ENCODE results near the gene PCYT1A. TPM values are rescaled to one million over a fixed set of nuclear protein-coding genes. Genes with fewer than 3 reads are reported as not detected.

PCYT1A gene
- total RNA-seq, 1 experiment from 2014 or later, result 48.8 TPM

- H4K20me1 ChIP-seq (ENCODE audit: insufficient read depth, low read depth, low read length), result no peaks in the 10 kb centered on the region
- H3K4me2 ChIP-seq (ENCODE audit: low read depth, low read length, poor library complexity, severe bottlenecking), result no peak overlapping the region
- no peaks in the 10 kb centered on the region for H3K9me3 ChIP-seq (ENCODE audit: low read length)
- H3K9ac ChIP-seq (ENCODE audit: low read length), result no peak overlapping the region
- H3K9me2 ChIP-seq (replicated peaks; ENCODE audit: insufficient read depth, low read length), result no peaks in the 10 kb centered on the region
- H2AFZ ChIP-seq (ENCODE audit: low read length), result no peak overlapping the region
- no peak overlapping the region for H3K4me3 ChIP-seq (ENCODE audit: low read length)
- peaks cover 9% of the 10 kb centered on the region for H3K4me1 ChIP-seq (ENCODE audit: low read length)
- no peak overlapping the region for H3K27ac ChIP-seq (ENCODE audit: low read length)
- no peak for DNase-seq
- H3K27me3 ChIP-seq (ENCODE audit: low read length), result no peaks in the 10 kb centered on the region
- no peaks in the 10 kb centered on the region for H3K79me2 ChIP-seq (ENCODE audit: low read length)
- H3K36me3 ChIP-seq (ENCODE audit: insufficient read depth, low read length), result no peaks in the 10 kb centered on the region
These were observed 69.3 kb downstream of the PCYT1A start for GRCh38 chr3:196218155-196218712.

- Histone ChIP-seq H3K9me3 (ENCODE audit: low read length) (no peaks in the 10 kb centered on the region), H3K4me2 (ENCODE audit: low read depth, low read length, poor library complexity, severe bottlenecking) (no peak overlapping the region), H3K4me1 (ENCODE audit: low read length) (peaks cover 9% of the 10 kb centered on the region), H3K4me3 (ENCODE audit: low read length) (no peak overlapping the region), H3K79me2 (ENCODE audit: low read length) (no peaks in the 10 kb centered on the region), H3K36me3 (ENCODE audit: insufficient read depth, low read length) (no peaks in the 10 kb centered on the region), H3K27ac (ENCODE audit: low read length) (no peak overlapping the region), H4K20me1 (ENCODE audit: insufficient read depth, low read depth, low read length) (no peaks in the 10 kb centered on the region), H2AFZ (ENCODE audit: low read length) (no peak overlapping the region), H3K9me2 (replicated peaks; ENCODE audit: insufficient read depth, low read length) (no peaks in the 10 kb centered on the region), H3K9ac (ENCODE audit: low read length) (no peak overlapping the region), H3K27me3 (ENCODE audit: low read length) (no peaks in the 10 kb centered on the region)
- no peak for DNase-seq
These were observed 70.0 kb downstream of the PCYT1A start for GRCh38 chr3:196217307-196218154.

- no peak overlapping the region for H3K27ac ChIP-seq (ENCODE audit: low read length)
- no peak for DNase-seq
- H3K27me3 ChIP-seq (ENCODE audit: low read length), result no peaks in the 10 kb centered on the region
- H3K4me3 ChIP-seq (ENCODE audit: low read length), result no peak overlapping the region
- no peaks in the 10 kb centered on the region for H3K36me3 ChIP-seq (ENCODE audit: insufficient read depth, low read length)
- H3K4me1 ChIP-seq (ENCODE audit: low read length), result peaks cover 9% of the 10 kb centered on the region
- no peak overlapping the region for H2AFZ ChIP-seq (ENCODE audit: low read length)
- H4K20me1 ChIP-seq (ENCODE audit: insufficient read depth, low read depth, low read length), result no peaks in the 10 kb centered on the region
- no peaks in the 10 kb centered on the region for H3K9me3 ChIP-seq (ENCODE audit: low read length)
- H3K79me2 ChIP-seq (ENCODE audit: low read length), result no peaks in the 10 kb centered on the region
- H3K4me2 ChIP-seq (ENCODE audit: low read depth, low read length, poor library complexity, severe bottlenecking), result no peak overlapping the region
- no peaks in the 10 kb centered on the region for H3K9me2 ChIP-seq (replicated peaks; ENCODE audit: insufficient read depth, low read length)
- no peak overlapping the region for H3K9ac ChIP-seq (ENCODE audit: low read length)
These were observed 70.8 kb downstream of the PCYT1A start for GRCh38 chr3:196216681-196217211.

- no peaks in the 10 kb centered on the region for H3K79me2 ChIP-seq (ENCODE audit: low read length)
- no peaks in the 10 kb centered on the region for H3K36me3 ChIP-seq (ENCODE audit: insufficient read depth, low read length)
- H3K9ac ChIP-seq (ENCODE audit: low read length), result no peak within 1 kb of the TSS
- H3K27me3 ChIP-seq (ENCODE audit: low read length), result no peaks in the 10 kb centered on the region
- no peak within 1 kb of the TSS for H3K4me2 ChIP-seq (ENCODE audit: low read depth, low read length, poor library complexity, severe bottlenecking)
- H4K20me1 ChIP-seq (ENCODE audit: insufficient read depth, low read depth, low read length), result no peaks in the 10 kb centered on the region
- H3K27ac ChIP-seq (ENCODE audit: low read length), result no peak within 1 kb of the TSS
- no peak for DNase-seq
- no peaks in the 10 kb centered on the region for H3K9me2 ChIP-seq (replicated peaks; ENCODE audit: insufficient read depth, low read length)
- H3K4me1 ChIP-seq (ENCODE audit: low read length), result peaks cover 9% of the 10 kb centered on the region
- no peaks in the 10 kb centered on the region for H3K9me3 ChIP-seq (ENCODE audit: low read length)
- H2AFZ ChIP-seq (ENCODE audit: low read length), result no peak within 1 kb of the TSS
- no peak within 1 kb of the TSS for H3K4me3 ChIP-seq (ENCODE audit: low read length)
These were observed 71.4 kb downstream of the PCYT1A start, which contains the start of gene SLC51A for GRCh38 chr3:196216089-196216564. Gene SLC51A, plus strand, starts transcription at chr3:196216534. Its CDS starts 179 bp downstream, at chr3:196216713.

- Histone ChIP-seq H3K4me1 (ENCODE audit: low read length) (peaks cover 9% of the 10 kb centered on the region), H3K4me3 (ENCODE audit: low read length) (no peak overlapping the region), H3K4me2 (ENCODE audit: low read depth, low read length, poor library complexity, severe bottlenecking) (no peak overlapping the region), H3K9me3 (ENCODE audit: low read length) (no peaks in the 10 kb centered on the region), H2AFZ (ENCODE audit: low read length) (no peak overlapping the region), H3K9ac (ENCODE audit: low read length) (no peak overlapping the region), H3K36me3 (ENCODE audit: insufficient read depth, low read length) (no peaks in the 10 kb centered on the region), H3K27me3 (ENCODE audit: low read length) (no peaks in the 10 kb centered on the region), H4K20me1 (ENCODE audit: insufficient read depth, low read depth, low read length) (no peaks in the 10 kb centered on the region), H3K27ac (ENCODE audit: low read length) (no peak overlapping the region), H3K9me2 (replicated peaks; ENCODE audit: insufficient read depth, low read length) (no peaks in the 10 kb centered on the region), H3K79me2 (ENCODE audit: low read length) (no peaks in the 10 kb centered on the region)
- no peak for DNase-seq
These were observed 72.0 kb downstream of the PCYT1A start for GRCh38 chr3:196215493-196216020.

GRCh38 chr3:196214783-196215441 lies 72.6 kb downstream of the PCYT1A start:
- no peak overlapping the region for H3K4me3 ChIP-seq (ENCODE audit: low read length)
- H3K27ac ChIP-seq (ENCODE audit: low read length), result no peak overlapping the region
- no peak overlapping the region for H3K9ac ChIP-seq (ENCODE audit: low read length)
- no peaks in the 10 kb centered on the region for H4K20me1 ChIP-seq (ENCODE audit: insufficient read depth, low read depth, low read length)
- H3K9me2 ChIP-seq (replicated peaks; ENCODE audit: insufficient read depth, low read length), result no peaks in the 10 kb centered on the region
- no peaks in the 10 kb centered on the region for H3K9me3 ChIP-seq (ENCODE audit: low read length)
- peaks cover 9% of the 10 kb centered on the region for H3K4me1 ChIP-seq (ENCODE audit: low read length)
- no peak overlapping the region for H2AFZ ChIP-seq (ENCODE audit: low read length)
- no peak for DNase-seq
- H3K36me3 ChIP-seq (ENCODE audit: insufficient read depth, low read length), result no peaks in the 10 kb centered on the region
- H3K4me2 ChIP-seq (ENCODE audit: low read depth, low read length, poor library complexity, severe bottlenecking), result no peak overlapping the region
- H3K27me3 ChIP-seq (ENCODE audit: low read length), result no peaks in the 10 kb centered on the region
- H3K79me2 ChIP-seq (ENCODE audit: low read length), result no peaks in the 10 kb centered on the region

GRCh38 chr3:196210673-196211556 lies 76.6 kb downstream of the PCYT1A start, which contains the start of gene ZDHHC19:
Gene ZDHHC19, minus strand, starts transcription at chr3:196211400. Its CDS starts 85 bp downstream, at chr3:196211315.
- no peaks in the 10 kb centered on the region for H3K9me2 ChIP-seq (replicated peaks; ENCODE audit: insufficient read depth, low read length)
- H3K4me2 ChIP-seq (ENCODE audit: low read depth, low read length, poor library complexity, severe bottlenecking), result no peak within 1 kb of the TSS
- H3K79me2 ChIP-seq (ENCODE audit: low read length), result no peaks in the 10 kb centered on the region
- DNase-seq, result no peak
- no peaks in the 10 kb centered on the region for H3K36me3 ChIP-seq (ENCODE audit: insufficient read depth, low read length)
- H3K4me1 ChIP-seq (ENCODE audit: low read length), result no peaks in the 10 kb centered on the region
- H4K20me1 ChIP-seq (ENCODE audit: insufficient read depth, low read depth, low read length), result no peaks in the 10 kb centered on the region
- no peak within 1 kb of the TSS for H3K27ac ChIP-seq (ENCODE audit: low read length)
- no peak within 1 kb of the TSS for H3K4me3 ChIP-seq (ENCODE audit: low read length)
- no peak within 1 kb of the TSS for H2AFZ ChIP-seq (ENCODE audit: low read length)
- H3K9ac ChIP-seq (ENCODE audit: low read length), result no peak within 1 kb of the TSS
- no peaks in the 10 kb centered on the region for H3K9me3 ChIP-seq (ENCODE audit: low read length)
- H3K27me3 ChIP-seq (ENCODE audit: low read length), result no peaks in the 10 kb centered on the region
